IMR-90 (cell line): ENCODE results near the gene CYTH1. TPM values are rescaled to one million over a fixed set of nuclear protein-coding genes. Genes with fewer than 3 reads are reported as not detected.

ENCODE experiments used
- ATAC-seq: fragments of 200-7000 bp; cut with Tn5 transposase; 2 replicates; pipeline ENCODE4 v1.9.1; 2020; ENCODE audit warnings: low read depth, mild to moderate bottlenecking, moderate library complexity
- BruUV-seq: library from RNA; stranded (reverse); fragments of 400-500 nt; replicated peaks from 2 replicates; lab custom pipeline; 2021; lab: Mats Ljungman, UMichigan
- CTCF ChIA-PET: fragments of 300-600 bp; formaldehyde crosslinking; extraction: SDS; loops from one replicate; lab custom pipeline; 2021; ENCODE audit warnings: antibody characterized with exemption; lab: Yijun Ruan, JAX
- POLR2A ChIA-PET: fragments of 300-600 bp; sonication (Branson Sonifier 250); formaldehyde crosslinking; loops from one replicate; lab custom pipeline; 2022; ENCODE audit warnings: antibody characterized with exemption; ENCODE audit not compliant: unreplicated experiment; lab: Charles Lee
- DNase-seq: peaks from one replicate; pipeline ENCODE4 v3.0.0; 2013
- H2AFZ ChIP-seq: replicated peaks from 2 replicates; pipeline ENCODE3; 2013; ENCODE audit warnings: low read length, mild to moderate bottlenecking; ENCODE audit not compliant: poor library complexity
- H2AK5ac ChIP-seq: 2 replicates; pipeline ENCODE4 v1.6.1; 2013; ENCODE audit warnings: low read depth, low read length, inconsistent platforms
- H2AK9ac ChIP-seq: replicated peaks from 2 replicates; pipeline ENCODE3; 2013; ENCODE audit warnings: mild to moderate bottlenecking, low read depth, low read length, moderate library complexity; ENCODE audit not compliant: poor library complexity
- H2BK120ac ChIP-seq: 2 replicates; pipeline ENCODE4 v1.6.1; 2013; ENCODE audit warnings: low read depth, low read length, inconsistent platforms
- H2BK15ac ChIP-seq: 3 replicates; pipeline ENCODE4 v1.6.1; 2013; ENCODE audit warnings: low read depth, low read length, inconsistent platforms
- H2BK20ac ChIP-seq: 2 replicates; pipeline ENCODE4 v1.6.1; 2013; ENCODE audit warnings: low read depth, mild to moderate bottlenecking, inconsistent platforms, low read length, moderate library complexity
- H2BK5ac ChIP-seq: 2 replicates; pipeline ENCODE4 v1.6.1; 2013; ENCODE audit warnings: mild to moderate bottlenecking, low read depth, low read length, inconsistent platforms; ENCODE audit not compliant: poor library complexity, severe bottlenecking
- H3K14ac ChIP-seq: replicated peaks from 2 replicates; pipeline ENCODE4 v1.6.1; 2013; ENCODE audit warnings: low read depth, low read length, inconsistent platforms
- H3K18ac ChIP-seq: 2 replicates; pipeline ENCODE4 v1.6.1; 2013; ENCODE audit warnings: low read depth, low read length, control low read depth
- H3K23ac ChIP-seq: 2 replicates; pipeline ENCODE4 v1.6.1; 2013; ENCODE audit warnings: low read depth, low read length, inconsistent platforms
- H3K27ac ChIP-seq: 2 replicates; pipeline ENCODE4 v1.5.1; 2013; ENCODE audit warnings: mild to moderate bottlenecking, control low read depth, low read length; ENCODE audit not compliant: insufficient read depth
- H3K27me3 ChIP-seq: 2 replicates; pipeline ENCODE4 v1.6.1; 2013; ENCODE audit warnings: low read length; ENCODE audit not compliant: control insufficient read depth, insufficient read depth
- H3K36me3 ChIP-seq: 2 replicates; pipeline ENCODE4 v1.6.1; 2013; ENCODE audit warnings: low read length, mixed read lengths; ENCODE audit not compliant: control insufficient read depth, insufficient read depth
- H3K4ac ChIP-seq: 2 replicates; pipeline ENCODE4 v1.6.1; 2013; ENCODE audit warnings: low read depth, low read length, inconsistent platforms
- H3K4me1 ChIP-seq: 2 replicates; pipeline ENCODE4 v1.6.1; 2013; ENCODE audit warnings: low read length, mixed read lengths; ENCODE audit not compliant: control insufficient read depth, insufficient read depth
- H3K4me2 ChIP-seq: 2 replicates; pipeline ENCODE4 v1.6.1; 2013; ENCODE audit warnings: low read depth, mild to moderate bottlenecking, control low read depth, low read length, moderate library complexity
- H3K4me3 ChIP-seq: 2 replicates; pipeline ENCODE4 v1.5.1; 2013; ENCODE audit warnings: low read depth, mild to moderate bottlenecking, control low read depth, low read length, moderate library complexity; ENCODE audit not compliant: insufficient read depth
- H3K56ac ChIP-seq: 2 replicates; pipeline ENCODE4 v1.6.1; 2013; ENCODE audit warnings: low read length, inconsistent platforms; ENCODE audit not compliant: insufficient read depth; ENCODE audit errors: extremely low read depth
- H3K79me1 ChIP-seq, 2 experiments: 2 replicates each; pipeline ENCODE4 v1.6.1; 2013; ENCODE audit warnings: low read length in 2 of 2, inconsistent platforms in 1 of 2, low read depth in 1 of 2
- H3K9ac ChIP-seq: 2 replicates; pipeline ENCODE4 v1.6.1; 2013; ENCODE audit warnings: low read depth, low read length, control low read depth
- H3K9me1 ChIP-seq: 2 replicates; pipeline ENCODE4 v1.6.1; 2013; ENCODE audit warnings: low read length, inconsistent platforms; ENCODE audit not compliant: insufficient read depth
- H3K9me3 ChIP-seq: 2 replicates; pipeline ENCODE4 v1.6.1; 2013; ENCODE audit warnings: low read length; ENCODE audit not compliant: control insufficient read depth, insufficient read depth
- H4K20me1 ChIP-seq: 2 replicates; pipeline ENCODE4 v1.6.1; 2013; ENCODE audit warnings: low read length, inconsistent platforms; ENCODE audit not compliant: insufficient read depth
- H4K5ac ChIP-seq: 2 replicates; pipeline ENCODE4 v1.6.1; 2013; ENCODE audit warnings: mild to moderate bottlenecking, low read depth, low read length, control low read depth
- H4K8ac ChIP-seq, 2 experiments: 2 replicates each; pipeline ENCODE4 v1.6.1; 2013; ENCODE audit warnings: low read depth in 2 of 2, low read length in 2 of 2, control low read depth in 1 of 2, inconsistent platforms in 1 of 2
- H4K91ac ChIP-seq: 2 replicates; pipeline ENCODE4 v1.6.1; 2013; ENCODE audit warnings: low read depth, low read length, inconsistent platforms; ENCODE audit not compliant: insufficient read depth
- RAD21 ChIP-seq: IDR thresholded peaks from 2 replicates; pipeline ENCODE4 v1.6.1; 2012; ENCODE audit warnings: low read length, improper control_type of control experiment
- SMC3 ChIP-seq: fragments of 150-350 bp; IDR thresholded peaks from 2 replicates; pipeline ENCODE4 v1.6.1; 2016; ENCODE audit warnings: low read depth, mild to moderate bottlenecking, antibody characterized with exemption, low read length, moderate library complexity
- WGBS, 2 experiments: methylation state at CpG; one replicate each; pipeline versions ENCODE4 v1.1.5 to v1.1.7; 2013; ENCODE audit warnings: missing lambda C conversion rate in 2 of 2; ENCODE audit not compliant: insufficient read length in 1 of 2; ENCODE audit errors: extremely low coverage in 2 of 2; 5-methylcytosine and 5-hydroxymethylcytosine counted together
- dilution Hi-C: fragments of 300-500 bp; cut with HindIII; formaldehyde crosslinking; loops from one replicate; pipeline ENCODE4 v1.14.3; 2018; ENCODE audit warnings: low sequenced_read_pairs; ENCODE audit not compliant: unreplicated experiment
- in situ Hi-C: fragments of 300-500 bp; cut with MboI; formaldehyde crosslinking; loops from 3 replicates; pipeline ENCODE4 v1.14.3; 2019; ENCODE audit warnings: low sequenced_read_pairs, inconsistent platforms, mixed read lengths
- intact Hi-C: fragments of 100-400 bp; cut with micrococcal nuclease; formaldehyde crosslinking; loops from 2 replicates; pipeline ENCODE4 v1.10.0; 2022
- polyA plus RNA-seq, 3 experiments: library from polyadenylated mRNA; depleted of rRNA; stranded (reverse); fragments of >200 nt; gene quantifications; 2 replicates each; pipeline ENCODE4 v1.2.3, GENCODE V29; 2012; ENCODE audit warnings: low replicate concordance in 1 of 3
- total RNA-seq: library from RNA; depleted of rRNA; stranded (reverse); fragments of >200 nt; gene quantifications from 2 replicates; pipeline ENCODE4 v1.2.3, GENCODE V29; 2012
- TF ChIP-seq, protein P1 (sequence below): fragments of 150-350 bp; IDR thresholded peaks from 2 replicates; pipeline ENCODE4 v1.6.1; 2016; ENCODE audit warnings: low read depth, mild to moderate bottlenecking, low read length, moderate library complexity, borderline replicate concordance

The CYTH1 gene
- total and polyA plus RNA-seq, 2 of the 4 experiments (the other 2 are of a cell fraction): 7.9 to 12.4 TPM

DNA sequence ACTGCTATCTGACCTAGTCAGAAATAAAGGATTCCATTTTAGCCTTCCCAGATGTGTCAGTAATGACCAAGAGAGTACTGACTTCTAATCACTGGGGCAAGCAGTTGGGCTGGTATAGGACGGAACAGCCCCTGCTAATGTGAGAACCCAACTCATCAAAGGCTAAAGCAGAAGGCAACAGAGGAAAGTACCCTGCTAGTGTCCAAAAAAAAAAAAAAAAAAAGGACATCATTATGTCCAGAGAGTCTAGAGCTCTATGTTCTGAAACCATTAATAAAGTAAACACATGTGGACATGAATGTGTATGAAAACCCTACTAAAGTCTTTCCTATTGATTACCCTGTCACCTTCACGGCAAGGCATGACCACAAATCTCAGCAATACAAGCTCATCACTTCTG lies 85.0 kb downstream of the CYTH1 start:
- in situ Hi-C loops (no loop called here), intact Hi-C loops (no loop called here), dilution Hi-C loops (no loop called here)
- Histone ChIP-seq H3K4me2 (no peak overlapping the region), H4K5ac (no peak overlapping the region), H3K56ac (no peak overlapping the region), H3K9me3 (no peaks in the 10 kb centered on the region), H2AK5ac (no peak overlapping the region), H4K91ac (no peak overlapping the region), H3K18ac (no peak overlapping the region), H2BK120ac (no peak overlapping the region), H2BK20ac (no peak overlapping the region), H3K9me1 (peaks cover 2% of the 10 kb centered on the region), H3K36me3 (peaks cover 24% of the 10 kb centered on the region; the same call in 1 of the 2 replicates), H4K20me1 (no peaks in the 10 kb centered on the region), H2BK5ac (no peak overlapping the region), H3K23ac (no peak overlapping the region), H3K14ac (no peak overlapping the region), H4K8ac (no peak overlapping the region), H2AFZ (no peak overlapping the region), H3K4ac (no peak overlapping the region), H3K27me3 (no peaks in the 10 kb centered on the region), H3K4me3 (no peak overlapping the region), H3K79me1 (no peaks in the 10 kb centered on the region), H3K27ac (no peak overlapping the region), H2BK15ac (no peak overlapping the region), H3K9ac (no peak overlapping the region), H2AK9ac (no peak overlapping the region), H3K4me1 (no peaks in the 10 kb centered on the region)
- ChIA-PET POLR2A (no interaction called here), CTCF (interaction anchor here (0.5 to 2.5 kb wide), 3 partner anchors 11 to 42 kb away, joined by 3 to 9 read pairs (median 4); no protein-coding TSS in a partner anchor)
- no peak for TF ChIP-seq RAD21
- no peak for TF ChIP-seq SMC3
- TF ChIP-seq, protein P1, sequence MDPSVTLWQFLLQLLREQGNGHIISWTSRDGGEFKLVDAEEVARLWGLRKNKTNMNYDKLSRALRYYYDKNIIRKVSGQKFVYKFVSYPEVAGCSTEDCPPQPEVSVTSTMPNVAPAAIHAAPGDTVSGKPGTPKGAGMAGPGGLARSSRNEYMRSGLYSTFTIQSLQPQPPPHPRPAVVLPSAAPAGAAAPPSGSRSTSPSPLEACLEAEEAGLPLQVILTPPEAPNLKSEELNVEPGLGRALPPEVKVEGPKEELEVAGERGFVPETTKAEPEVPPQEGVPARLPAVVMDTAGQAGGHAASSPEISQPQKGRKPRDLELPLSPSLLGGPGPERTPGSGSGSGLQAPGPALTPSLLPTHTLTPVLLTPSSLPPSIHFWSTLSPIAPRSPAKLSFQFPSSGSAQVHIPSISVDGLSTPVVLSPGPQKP: no peak
- no TSS peak for BruUV-seq
- WGBS, 2 experiments: no CpG with 5 or more reads among the region's 2 CpGs
- ATAC-seq (no peak), DNase-seq (no peak)
